Measurements from ENCODE around the gene TSPAN17.
"Not testable (repeated sequence)": the region's sequence is repeated elsewhere in the genome, so short reads cannot be mapped to it uniquely, and the experiment has no call there.

TSPAN17 gene

DNA sequence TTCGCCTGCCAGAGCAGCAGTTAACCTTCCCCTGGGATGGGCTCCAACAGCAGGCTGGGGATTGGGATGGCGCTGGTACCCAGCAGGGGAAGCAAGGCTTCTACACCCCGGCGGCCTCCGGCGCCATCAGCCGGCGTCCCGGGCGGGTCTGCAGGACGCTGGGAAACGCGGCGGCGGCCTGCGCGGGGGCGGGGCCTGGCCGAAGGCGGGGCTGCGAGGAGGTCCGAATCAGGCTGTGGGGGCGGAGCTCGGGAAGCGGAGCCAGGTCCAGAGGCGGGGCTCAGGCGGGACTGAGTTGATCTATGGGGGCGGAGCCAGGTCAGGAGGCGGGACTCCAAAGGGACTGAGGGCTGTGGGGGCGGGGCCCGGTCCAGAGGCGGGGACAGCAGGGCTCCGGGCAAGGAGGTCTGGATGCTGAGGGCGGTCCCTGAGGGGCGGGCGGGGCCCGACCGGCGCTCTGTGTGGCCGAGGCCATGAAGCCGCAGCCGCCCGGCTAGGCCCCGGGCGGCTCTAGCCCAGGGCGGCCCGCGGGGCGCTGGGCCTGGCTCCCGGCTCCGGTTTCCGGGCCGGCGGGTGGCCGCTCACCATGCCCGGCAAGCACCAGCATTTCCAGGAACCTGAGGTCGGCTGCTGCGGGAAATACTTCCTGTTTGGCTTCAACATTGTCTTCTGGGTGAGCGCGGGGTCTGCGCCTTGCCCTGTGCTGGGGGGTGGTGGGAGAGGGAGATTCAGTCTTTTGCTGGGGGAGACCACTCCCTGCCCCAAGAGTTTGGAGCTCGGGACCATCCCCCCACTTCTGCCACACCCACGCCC lies at the start of gene TSPAN17:
TSS of gene TSPAN17 (plus strand) at position 455 of the 813 bp plus-strand sequence. CDS start at position 587, 132 bp downstream.
- peak; percentile 100 for DNase-seq (ENCODE audit: low spot score)

DNA sequence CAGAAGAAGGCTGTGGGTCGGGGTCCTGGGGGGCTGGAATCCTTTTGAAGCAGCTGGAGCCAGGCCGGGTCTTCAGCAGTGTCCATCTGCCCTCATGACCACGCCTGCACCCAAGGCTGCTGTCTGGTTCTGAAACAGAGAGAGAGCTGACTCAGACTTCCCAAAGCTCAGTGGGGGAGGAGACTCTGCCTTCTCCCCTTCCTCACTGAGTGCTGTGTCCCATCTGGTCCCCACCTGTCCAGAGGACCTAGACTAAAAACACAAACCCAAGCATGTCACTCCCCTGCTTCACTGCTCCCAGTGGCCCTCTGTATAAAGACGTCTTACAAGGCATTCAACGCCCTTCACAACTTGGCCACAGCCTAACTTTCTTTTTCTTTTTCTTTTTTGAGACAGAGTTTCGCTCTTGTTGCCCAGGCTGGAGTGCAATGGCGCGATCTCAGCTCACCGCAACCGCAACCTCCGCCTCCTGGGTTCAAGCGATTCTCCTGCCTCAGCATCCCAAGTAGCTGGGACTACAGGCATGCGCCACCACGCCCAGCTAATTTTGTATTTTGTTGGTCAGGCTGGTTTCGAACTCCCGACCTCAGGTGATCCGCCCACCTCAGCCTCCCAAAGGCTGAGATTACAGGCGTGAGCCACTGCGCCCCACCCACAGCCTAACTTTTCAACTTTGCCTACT lies 47.4 kb upstream of the TSPAN17 start:
- not testable (repeated sequence) for DNase-seq (ENCODE audit: low spot score)

- DNase-seq (ENCODE audit: low spot score): no peak
These were observed 45.3 kb upstream of the TSPAN17 start for GRCh38 chr5:176601901-176602482.

DNA sequence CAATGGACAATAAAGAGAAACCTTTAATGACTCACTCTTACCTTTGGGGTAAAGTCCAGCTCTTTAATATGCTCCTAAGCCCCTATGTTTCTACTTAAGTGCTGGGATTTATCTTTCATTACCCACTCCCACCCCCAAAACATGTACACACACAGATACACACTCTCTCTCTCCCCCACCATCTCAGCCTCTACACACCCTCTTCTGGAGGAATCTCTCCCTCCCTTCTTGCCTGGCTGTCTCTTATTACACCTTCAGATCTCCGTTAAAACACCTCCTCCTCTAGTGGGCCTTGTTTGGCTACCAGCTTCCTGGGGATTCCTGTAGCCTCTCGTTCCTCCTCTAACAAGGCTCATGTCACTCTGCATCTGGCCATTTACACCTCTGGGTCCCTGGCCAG lies 44.2 kb upstream of the TSPAN17 start:
- no peak for DNase-seq (ENCODE audit: low spot score)

GRCh38 chr5:176606032-176606431 lies 41.3 kb upstream of the TSPAN17 start:
- DNase-seq (ENCODE audit: low spot score): no peak

DNA sequence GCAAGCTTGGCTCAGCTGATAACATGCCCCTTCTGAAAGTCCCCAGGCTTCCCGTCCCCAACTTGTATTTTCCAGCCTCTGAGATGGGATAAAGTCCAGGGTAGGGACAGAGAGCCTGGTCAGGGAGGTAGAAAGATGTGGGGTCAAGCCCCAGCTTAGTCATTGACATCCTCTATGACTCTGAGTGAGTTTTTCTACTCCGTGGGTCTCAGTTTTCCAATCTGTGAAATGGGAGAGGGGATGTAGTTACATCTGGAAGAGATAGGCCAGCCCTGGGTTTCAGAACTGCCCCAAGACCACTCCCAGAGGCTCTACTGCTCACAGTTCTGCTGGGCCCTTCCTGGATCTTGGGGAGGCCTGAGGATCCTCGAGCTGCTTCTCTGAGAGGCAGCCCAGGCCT lies 40.4 kb upstream of the TSPAN17 start:
- no peak for DNase-seq (ENCODE audit: low spot score)

GRCh38 chr5:176608142-176608705 lies 39.1 kb upstream of the TSPAN17 start:
- DNase-seq (ENCODE audit: low spot score): no peak

DNA sequence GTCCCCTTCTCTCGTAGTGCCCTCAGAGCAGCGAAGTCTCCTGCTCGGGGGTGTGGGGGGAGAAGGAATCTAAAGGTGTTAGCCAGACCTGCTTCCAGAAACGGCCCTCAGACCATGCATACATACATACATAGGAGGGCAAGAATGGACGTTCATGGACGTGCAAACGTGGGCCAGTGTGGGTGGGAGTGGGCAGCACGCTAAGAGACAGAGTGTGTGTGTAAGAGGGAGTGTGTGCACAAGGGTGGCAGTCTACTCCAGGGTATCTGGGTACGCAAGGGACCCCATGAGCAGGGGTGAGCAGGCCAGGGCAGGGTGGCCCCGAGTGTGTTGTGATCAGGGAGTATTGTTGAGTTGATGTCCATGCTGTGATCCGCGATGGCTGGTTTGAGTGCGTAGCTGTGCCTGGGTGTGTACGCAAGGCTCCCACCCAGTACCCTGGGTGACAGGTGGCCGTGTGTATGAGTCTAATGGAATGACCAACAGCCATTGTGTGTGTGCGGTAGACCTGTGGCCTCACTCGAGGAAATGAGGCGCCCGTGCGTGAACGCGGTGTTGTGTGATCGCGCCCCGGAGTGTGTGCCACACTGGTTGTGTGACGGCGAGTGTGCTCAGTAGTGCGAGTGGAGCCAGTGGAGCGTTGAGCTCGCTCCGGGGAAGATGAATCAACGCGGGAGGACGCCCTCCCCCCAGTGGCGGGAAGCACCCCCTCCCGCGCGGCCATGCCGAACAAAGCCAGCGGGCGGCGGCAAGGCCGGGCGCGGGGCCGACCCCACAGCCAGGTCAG lies 38.2 kb upstream of the TSPAN17 start:
- DNase-seq (ENCODE audit: low spot score): no peak

GRCh38 chr5:176609724-176610434 lies 37.4 kb upstream of the TSPAN17 start, which contains the start of gene GPRIN1:
Gene GPRIN1 (minus strand): TSS chr5:176610156. CDS start chr5:176599834, 10,322 bp downstream.
- peak; percentile 80 for DNase-seq (ENCODE audit: low spot score)

GRCh38 chr5:176610435-176610773 lies 36.9 kb upstream of the TSPAN17 start:
- no peak for DNase-seq (ENCODE audit: low spot score)

DNA sequence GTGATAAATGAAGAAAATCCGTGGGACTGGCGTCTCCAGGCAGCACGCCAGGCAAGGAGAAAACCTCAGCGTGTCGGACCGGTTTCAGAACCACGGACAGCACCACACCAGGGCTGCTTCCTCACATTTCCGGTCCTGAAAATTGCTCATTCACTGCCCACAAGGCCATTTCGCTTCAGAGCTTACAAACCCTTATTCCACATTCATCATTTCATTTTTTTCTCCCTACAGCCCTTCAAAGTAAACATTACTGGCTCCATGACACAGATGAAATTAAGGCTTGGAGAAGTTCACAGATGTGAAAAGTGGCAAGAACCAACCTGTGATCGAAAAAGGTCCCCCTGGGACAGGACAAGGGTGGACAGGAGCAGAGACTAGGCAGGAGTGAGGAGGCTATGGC lies 35.8 kb upstream of the TSPAN17 start:
- peak; percentile 74 for DNase-seq (ENCODE audit: low spot score)

- no peak for DNase-seq (ENCODE audit: low spot score)
These were observed 35.3 kb upstream of the TSPAN17 start for GRCh38 chr5:176612008-176612407.

- DNase-seq (ENCODE audit: low spot score): no peak
These were observed 34.4 kb upstream of the TSPAN17 start for GRCh38 chr5:176612855-176613254.

GRCh38 chr5:176614805-176615478 lies 32.3 kb upstream of the TSPAN17 start:
- DNase-seq (ENCODE audit: low spot score): no peak

DNA sequence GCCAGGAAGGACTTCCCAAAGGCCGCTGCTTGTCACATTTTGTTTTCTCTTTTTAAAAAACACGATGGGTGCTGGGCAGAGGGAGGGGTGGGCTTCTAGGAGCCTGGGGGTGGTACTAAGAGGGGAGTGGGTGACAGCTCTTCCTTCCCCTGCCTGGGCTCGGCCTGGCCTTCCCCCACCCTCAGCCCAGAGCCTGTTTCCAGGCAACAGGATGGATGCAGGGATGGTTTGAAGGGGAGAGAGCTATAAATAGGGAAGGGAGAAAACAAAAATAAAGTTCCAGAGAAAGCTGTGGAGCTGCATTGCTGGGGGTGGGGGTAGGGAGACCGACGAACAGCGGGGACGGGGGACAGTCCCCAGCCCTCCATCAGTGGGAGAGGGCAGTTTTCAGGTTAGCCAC lies 30.8 kb upstream of the TSPAN17 start:
- DNase-seq (ENCODE audit: low spot score): no peak

DNA sequence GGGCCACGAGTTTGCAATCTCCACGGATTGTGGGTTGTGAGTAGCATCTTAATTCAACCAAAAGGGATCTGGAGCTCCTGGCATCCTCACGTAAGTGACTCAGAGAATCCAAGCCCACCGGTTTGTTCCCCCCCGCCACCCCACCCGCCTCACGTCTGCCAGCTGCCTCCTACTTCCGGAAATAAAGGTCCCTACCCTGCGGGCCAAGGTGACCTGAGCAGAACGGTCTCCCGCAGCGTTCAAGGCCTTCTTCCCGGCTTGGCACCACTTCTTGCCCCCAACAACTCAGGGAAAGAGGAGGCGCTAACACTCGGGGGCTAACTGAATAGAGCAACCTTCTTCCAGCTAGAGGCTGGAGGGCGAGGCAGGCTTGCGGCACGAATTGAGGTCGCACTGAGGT lies 28.5 kb upstream of the TSPAN17 start:
- DNase-seq (ENCODE audit: low spot score): no peak

- no peak for DNase-seq (ENCODE audit: low spot score)
These were observed 28.1 kb upstream of the TSPAN17 start for GRCh38 chr5:176619203-176619568.

DNA sequence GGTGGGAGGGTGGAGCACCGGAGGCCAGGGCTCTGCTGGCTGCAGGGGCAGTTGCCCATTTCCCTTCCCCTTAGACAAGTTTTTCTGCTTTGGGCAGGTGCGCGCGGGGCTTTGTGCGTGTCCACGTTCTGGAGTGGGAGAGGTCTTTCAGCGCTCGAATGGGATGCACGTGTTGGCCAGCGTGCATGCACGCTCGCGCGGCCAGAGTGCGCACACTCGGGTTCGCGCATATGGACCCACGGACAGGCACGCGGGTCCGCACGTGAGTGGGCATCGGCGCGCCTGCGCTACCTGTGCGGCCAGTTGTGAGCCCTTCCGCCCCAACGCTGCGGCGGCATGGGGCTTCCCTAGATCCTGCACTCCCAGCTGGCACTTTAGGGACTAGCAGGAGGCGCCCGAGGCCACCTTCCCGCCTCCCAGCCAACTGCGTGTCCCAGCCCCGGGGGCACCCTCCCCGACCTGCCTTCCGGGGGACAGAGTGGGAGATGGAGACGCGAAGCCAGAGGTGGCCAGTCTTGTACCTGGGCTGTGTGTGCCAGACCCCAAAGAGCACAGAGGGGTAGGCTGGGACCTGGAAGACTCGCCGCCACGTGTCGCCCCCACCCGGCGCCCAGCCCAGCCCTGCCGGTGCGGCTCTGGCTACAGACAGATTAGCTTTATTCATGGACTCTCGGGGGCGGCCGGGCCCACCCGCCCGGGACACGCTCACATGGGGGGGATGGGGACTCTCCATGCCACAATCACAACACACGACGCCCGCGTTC lies 27.5 kb upstream of the TSPAN17 start:
- DNase-seq (ENCODE audit: low spot score): no peak

DNA sequence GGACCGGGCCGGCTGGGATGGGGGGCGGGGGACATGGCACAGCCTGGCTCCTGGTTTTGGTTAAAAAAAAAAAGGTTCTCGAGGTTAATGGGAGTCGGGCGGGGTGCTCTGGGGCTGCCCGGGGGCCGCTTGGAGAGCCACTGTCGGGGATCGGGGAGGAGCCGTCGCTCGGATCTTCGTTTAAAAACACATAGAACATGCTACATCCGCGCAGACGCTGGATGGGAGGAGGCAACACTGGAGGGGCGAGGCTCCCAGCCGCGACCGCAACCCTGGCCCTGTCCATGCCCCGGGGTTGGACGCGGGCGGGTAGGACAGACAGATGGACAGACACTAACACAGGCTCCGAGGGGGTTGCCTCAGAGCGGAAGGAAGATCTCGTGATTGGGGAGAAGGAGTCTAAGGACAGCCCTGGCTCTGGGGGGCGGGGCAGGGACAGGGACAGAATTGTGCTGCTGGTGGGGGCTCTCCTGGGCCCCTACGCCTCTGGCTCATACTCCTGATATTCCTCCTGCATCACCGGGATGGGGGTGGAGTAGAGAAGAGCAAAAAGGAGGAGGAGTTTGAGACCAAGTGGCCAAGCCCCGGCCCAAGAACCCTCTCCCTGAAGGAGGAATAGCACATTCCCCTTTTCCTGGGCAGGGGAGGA lies 26.8 kb upstream of the TSPAN17 start:
- no peak for DNase-seq (ENCODE audit: low spot score)

Data from LoVo (cell line).